OCI-LY3 (cell line): ENCODE data around the gene COL4A1.

Experiments
- CTCF ChIP-seq: fragments of 200-600, 300-600 bp; sonication (generic); IDR thresholded peaks from 2 replicates; pipeline ENCODE4 v1.5.1; 2014; ENCODE audit warnings: antibody characterized with exemption, low read length, low read depth
- EZH2phosphoT487 ChIP-seq: fragments of 200-600 bp; shearing (Covaris generic); IDR thresholded peaks from 2 replicates; pipeline ENCODE4 v1.6.1; 2018; ENCODE audit warnings: antibody characterized with exemption, mixed run types, low read depth

GRCh38 chr13:110230661-110231347 lies 76.2 kb downstream of the COL4A1 start:
- TF ChIP-seq CTCF (no peak), EZH2phosphoT487 (no peak)
